NB4 (cell line): ENCODE measurements around the gene CAMTA1.

ENCODE experiments used
- DNase-seq: peaks from one replicate; pipeline ENCODE4 v3.0.0; 2010; ENCODE audit warnings: low read depth
- H3K4me3 ChIP-seq: one replicate; pipeline ENCODE4 v1.5.1; 2011; ENCODE audit warnings: mild to moderate bottlenecking, low read depth, low read length, moderate library complexity
- MAX ChIP-seq: IDR thresholded peaks from 2 replicates; pipeline ENCODE4 v1.6.1; 2011; ENCODE audit warnings: low read depth, low read length
- MYC ChIP-seq: IDR thresholded peaks from 2 replicates; pipeline ENCODE4 v1.6.1; 2011; ENCODE audit warnings: low read depth, low read length
- POLR2A ChIP-seq: IDR thresholded peaks from 2 replicates; pipeline ENCODE4 v1.6.1; 2011; ENCODE audit warnings: mild to moderate bottlenecking; ENCODE audit not compliant: insufficient read length; ENCODE audit errors: extremely low read depth
- TF ChIP-seq, protein P1 (sequence below): IDR thresholded peaks from one replicate; pipeline ENCODE4 v1.5.1; 2012; ENCODE audit warnings: low read depth, low read length

The CAMTA1 gene

GRCh38 chr1:7196036-7196911 lies 411.0 kb downstream of the CAMTA1 start:
- H3K4me3 ChIP-seq: no peak overlapping the region
- TF ChIP-seq MAX (no peak), POLR2A (no peak), MYC (no peak)
- TF ChIP-seq, protein P1, sequence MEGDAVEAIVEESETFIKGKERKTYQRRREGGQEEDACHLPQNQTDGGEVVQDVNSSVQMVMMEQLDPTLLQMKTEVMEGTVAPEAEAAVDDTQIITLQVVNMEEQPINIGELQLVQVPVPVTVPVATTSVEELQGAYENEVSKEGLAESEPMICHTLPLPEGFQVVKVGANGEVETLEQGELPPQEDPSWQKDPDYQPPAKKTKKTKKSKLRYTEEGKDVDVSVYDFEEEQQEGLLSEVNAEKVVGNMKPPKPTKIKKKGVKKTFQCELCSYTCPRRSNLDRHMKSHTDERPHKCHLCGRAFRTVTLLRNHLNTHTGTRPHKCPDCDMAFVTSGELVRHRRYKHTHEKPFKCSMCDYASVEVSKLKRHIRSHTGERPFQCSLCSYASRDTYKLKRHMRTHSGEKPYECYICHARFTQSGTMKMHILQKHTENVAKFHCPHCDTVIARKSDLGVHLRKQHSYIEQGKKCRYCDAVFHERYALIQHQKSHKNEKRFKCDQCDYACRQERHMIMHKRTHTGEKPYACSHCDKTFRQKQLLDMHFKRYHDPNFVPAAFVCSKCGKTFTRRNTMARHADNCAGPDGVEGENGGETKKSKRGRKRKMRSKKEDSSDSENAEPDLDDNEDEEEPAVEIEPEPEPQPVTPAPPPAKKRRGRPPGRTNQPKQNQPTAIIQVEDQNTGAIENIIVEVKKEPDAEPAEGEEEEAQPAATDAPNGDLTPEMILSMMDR: no peak
- no peak for DNase-seq

GRCh38 chr1:7198664-7199063 lies 413.4 kb downstream of the CAMTA1 start:
- TF ChIP-seq, protein P1: no peak
- no peak for TF ChIP-seq POLR2A
- no peak for TF ChIP-seq MAX
- TF ChIP-seq MYC: no peak
- H3K4me3 ChIP-seq: no peak overlapping the region
- DNase-seq: no peak

DNA sequence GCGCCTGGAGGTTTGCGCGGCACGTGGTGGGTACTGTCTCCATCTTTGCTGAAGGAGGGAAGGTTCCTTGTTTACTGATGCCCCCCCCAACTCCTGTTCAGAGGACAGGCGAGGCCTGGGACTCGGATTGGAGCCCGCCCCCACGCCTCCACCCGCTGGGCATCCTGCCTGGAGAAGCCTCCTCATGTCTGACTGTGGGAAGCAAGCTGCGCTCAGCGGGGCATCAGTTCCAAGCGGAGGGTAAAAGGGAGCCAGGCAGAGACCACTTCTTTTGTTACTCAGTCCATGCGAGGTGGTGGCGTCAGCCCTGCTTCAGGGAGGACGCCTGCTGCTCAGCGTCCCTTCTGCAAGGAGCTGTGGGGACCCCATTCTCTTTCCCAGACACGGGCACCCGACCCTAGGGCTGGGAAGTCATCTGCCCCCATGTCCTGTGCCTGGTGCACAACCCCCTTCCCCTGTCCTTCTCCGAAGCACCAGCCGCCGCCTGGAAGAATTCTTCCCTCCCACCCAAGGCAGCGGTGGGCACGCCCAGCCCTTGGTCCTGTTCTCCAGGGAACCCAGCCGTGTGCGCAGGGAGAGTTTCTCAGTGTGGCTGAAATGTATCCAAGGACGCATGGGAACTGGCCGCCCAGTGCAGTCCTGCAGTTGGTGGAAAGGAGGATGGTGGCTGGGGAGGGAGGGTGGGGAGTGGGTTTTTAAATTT lies 414.0 kb downstream of the CAMTA1 start:
- no peak overlapping the region for H3K4me3 ChIP-seq
- TF ChIP-seq POLR2A (no peak), MYC (no peak), MAX (no peak)
- DNase-seq: no peak

GRCh38 chr1:7207875-7208646 lies 422.8 kb downstream of the CAMTA1 start:
- no peak for TF ChIP-seq POLR2A
- 0 out of 2 replicates have a peak, but pooled peaks have one; percentile 20 for TF ChIP-seq MYC
- TF ChIP-seq, protein P1: peak; percentile 74
- TF ChIP-seq MAX: 0 out of 2 replicates have a peak, but pooled peaks have one; percentile 21
- DNase-seq: peak; percentile 69
- H3K4me3 ChIP-seq: no peak overlapping the region

DNA sequence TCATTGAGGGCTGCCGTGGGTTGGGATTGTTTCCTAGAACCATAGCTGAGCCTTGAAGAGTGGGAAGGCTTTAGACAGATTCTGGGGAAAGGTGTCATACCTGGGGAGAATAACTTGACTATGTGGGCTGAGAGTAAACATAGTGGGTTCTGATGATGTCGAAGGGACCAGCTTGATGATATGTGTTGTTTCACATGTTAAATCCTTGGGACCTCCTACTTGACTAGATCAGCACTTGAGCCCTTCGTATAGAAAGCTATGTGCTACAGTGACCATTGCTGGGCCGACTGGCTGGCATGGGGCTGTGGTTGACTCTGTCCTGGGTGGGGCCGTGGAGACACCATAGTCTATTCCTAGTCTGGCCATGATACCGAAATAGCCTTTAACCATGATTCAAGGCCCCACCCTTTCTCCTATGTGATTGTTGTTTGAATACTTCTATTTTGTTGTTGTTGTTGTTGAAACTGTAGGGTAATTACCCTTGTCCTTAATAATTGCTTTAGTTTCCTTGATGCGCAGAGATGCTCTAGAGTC lies 423.5 kb downstream of the CAMTA1 start:
- no peak for DNase-seq
- TF ChIP-seq POLR2A: no peak
- TF ChIP-seq, protein P1: no peak
- no peak for TF ChIP-seq MAX
- TF ChIP-seq MYC: no peak
- no peak overlapping the region for H3K4me3 ChIP-seq
